Fibroblast of pulmonary artery (primary cell): Measurements from ENCODE around the gene DAGLB.

Source experiments
- DNase-seq: peaks from one replicate; pipeline ENCODE4 v3.0.0-alpha.2; 2010; ENCODE audit warnings: low read depth
- H3K4me3 ChIP-seq: replicated peaks from 2 replicates; pipeline ENCODE4 v1.5.1; 2011; ENCODE audit warnings: low read depth, mild to moderate bottlenecking, control low read depth, low read length, moderate library complexity
- CTCF ChIP-seq: IDR thresholded peaks from 2 replicates; pipeline ENCODE4 v1.5.1; 2011; ENCODE audit warnings: mild to moderate bottlenecking, control low read depth, low read length, inconsistent platforms; ENCODE audit errors: missing control alignments

Gene DAGLB

GRCh38 chr7:6389728-6390127 is 58.0 kb downstream of the DAGLB start:
- no peak for DNase-seq
- no peak overlapping the region for H3K4me3 ChIP-seq
- no peak for TF ChIP-seq CTCF

GRCh38 chr7:6387734-6388294 is 59.9 kb downstream of the DAGLB start:
- DNase-seq, result no peak
- no peak overlapping the region for H3K4me3 ChIP-seq
- no peak for TF ChIP-seq CTCF

- no peak for DNase-seq
- TF ChIP-seq CTCF, result no peak
- H3K4me3 ChIP-seq, result no peak overlapping the region
Measured at GRCh38 chr7:6386779-6387178, 61.0 kb downstream of the DAGLB start.

- H3K4me3 ChIP-seq, result no peak overlapping the region
- DNase-seq, result no peak
- TF ChIP-seq CTCF, result no peak
Measured at GRCh38 chr7:6385909-6386560, 61.7 kb downstream of the DAGLB start.

- H3K4me3 ChIP-seq, result no peak overlapping the region
- DNase-seq, result peak; percentile 94
- TF ChIP-seq CTCF, result no peak
Measured at GRCh38 chr7:6385110-6385781, 62.5 kb downstream of the DAGLB start.

GRCh38 chr7:6384327-6384726 is 63.4 kb downstream of the DAGLB start:
- TF ChIP-seq CTCF, result no peak
- no peak for DNase-seq

More at GRCh38 chr7:6384327-6384726, 63.4 kb downstream of the DAGLB start:
- H3K4me3 ChIP-seq, result no peak overlapping the region
